ENCODE results near the gene FGFR2. TPM values are rescaled to one million over a fixed set of nuclear protein-coding genes. Genes with fewer than 3 reads are reported as not detected.

FGFR2 gene
- total and polyA plus RNA-seq, 2 donors (not counting 3 experiments of a cell fraction or from before 2014, with no cell fraction given) = 0.06 TPM; not detected in 1

- Histone ChIP-seq H3K9ac (replicated peaks; ENCODE audit: extremely low read depth, insufficient read depth, low read length) (no peak overlapping the region), H3K9me1 (replicated peaks; ENCODE audit: control insufficient read depth, extremely low read depth, insufficient read depth, low read length) (no peaks in the 10 kb centered on the region), H3K4me2 (ENCODE audit: insufficient read depth, low read length) (no peak overlapping the region), H3K4me3 (replicated peaks in 1 of 3; ENCODE audit: insufficient read depth in 1 of 3, low read depth in 1 of 3, low read length in 3 of 3) (no peak overlapping the region), H4K20me1 (replicated peaks; ENCODE audit: control insufficient read depth, extremely low read depth, insufficient read depth, low read length) (no peaks in the 10 kb centered on the region), H3K9me3 (replicated peaks; ENCODE audit: control insufficient read depth, insufficient read depth, low read length) (no peaks in the 10 kb centered on the region), H3K4me1 (ENCODE audit: control insufficient read depth, extremely low read depth, insufficient read depth, low read length) (no peaks in the 10 kb centered on the region), H3K27ac (ENCODE audit: insufficient read depth, low read depth, low read length) (no peak overlapping the region), H3K36me3 (ENCODE audit: control insufficient read depth in 2 of 2, extremely low read depth in 1 of 2, insufficient read depth in 2 of 2, low read length in 2 of 2) (no peaks in the 10 kb centered on the region), H3K27me3 (ENCODE audit: control insufficient read depth in 2 of 2, insufficient read depth in 2 of 2, low read length in 2 of 2) (no peaks in the 10 kb centered on the region), H3K79me2 (ENCODE audit: control insufficient read depth, insufficient read depth, low read length) (no peaks in the 10 kb centered on the region), H2AFZ (ENCODE audit: low read depth, low read length) (no peak overlapping the region)
- intact Hi-C loops (cut with micrococcal nuclease) (no loop called here), dilution Hi-C loops (cut with MboI; ENCODE audit: extremely low pct_ligation_motif_present, low sequenced_read_pairs) (no loop called here)
- DNase-seq (ENCODE audit: low read depth, low spot score) (no peak), FAIRE-seq (no peak)
- CTCF ChIA-PET = no interaction called here
- POLR2A ChIA-PET = no interaction called here
- no peak for TF ChIP-seq CTCF (IDR thresholded peaks at IDR 0.05; ENCODE audit: extremely low read depth in 1 of 2, insufficient read depth in 1 of 2, low read depth in 1 of 2, low read length in 2 of 2)
- TF ChIP-seq JUN (IDR thresholded peaks at IDR 0.05; ENCODE audit: borderline replicate concordance, insufficient read depth, insufficient read length, low read depth) = no peak
- no TSS peak for BruUV-seq (replicated peaks)
Measured at GRCh38 chr10:121442086-121442935, 155.9 kb downstream of the FGFR2 start.

DNA sequence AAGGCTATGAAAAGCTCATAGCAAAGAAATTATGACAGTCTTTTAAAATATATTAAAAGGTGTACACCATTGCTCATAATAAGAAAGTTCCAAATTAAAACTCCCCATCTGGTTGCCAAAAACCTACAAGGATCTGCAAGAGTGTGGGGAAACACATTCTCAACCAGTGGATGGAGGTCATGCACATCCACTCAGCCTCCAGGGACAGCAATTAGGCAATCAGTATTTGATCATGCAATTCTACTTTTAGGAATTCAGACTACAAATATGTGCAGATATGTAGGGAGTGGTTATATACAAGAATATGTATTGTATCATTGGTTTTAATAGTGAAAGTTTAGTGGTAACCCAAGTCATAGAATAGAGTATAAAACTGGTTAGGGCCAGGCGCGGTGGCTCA is 157.8 kb downstream of the FGFR2 start:
- FAIRE-seq (no peak), DNase-seq (ENCODE audit: low read depth, low spot score) (no peak)
- H3K9me3 ChIP-seq (replicated peaks; ENCODE audit: control insufficient read depth, insufficient read depth, low read length) = no peaks in the 10 kb centered on the region
- H3K4me1 ChIP-seq (ENCODE audit: control insufficient read depth, extremely low read depth, insufficient read depth, low read length) = no peaks in the 10 kb centered on the region
- H3K27me3 ChIP-seq (ENCODE audit: control insufficient read depth in 2 of 2, insufficient read depth in 2 of 2, low read length in 2 of 2) = no peaks in the 10 kb centered on the region
- H3K9me1 ChIP-seq (replicated peaks; ENCODE audit: control insufficient read depth, extremely low read depth, insufficient read depth, low read length) = no peaks in the 10 kb centered on the region
- no peak overlapping the region for H3K4me2 ChIP-seq (ENCODE audit: insufficient read depth, low read length)
- intact Hi-C loops (cut with micrococcal nuclease) (no loop called here), dilution Hi-C loops (cut with MboI; ENCODE audit: extremely low pct_ligation_motif_present, low sequenced_read_pairs) (no loop called here)
- ChIA-PET POLR2A (no interaction called here), CTCF (no interaction called here)
- no peaks in the 10 kb centered on the region for H3K79me2 ChIP-seq (ENCODE audit: control insufficient read depth, insufficient read depth, low read length)
- TF ChIP-seq MYC (IDR thresholded peaks at IDR 0.05; ENCODE audit: low read depth, low read length) = no peak
- TF ChIP-seq GATA2 (IDR thresholded peaks at IDR 0.05; ENCODE audit: insufficient read depth, insufficient read length, low read depth, low read length) = no peak
- TF ChIP-seq EZH2 (IDR thresholded peaks at IDR 0.05; ENCODE audit: borderline replicate concordance, low read depth, low read length, severe bottlenecking) = no peak
- no peak for TF ChIP-seq JUN (IDR thresholded peaks at IDR 0.05; ENCODE audit: borderline replicate concordance, insufficient read depth, insufficient read length, low read depth)
- TF ChIP-seq POLR2A (IDR thresholded peaks at IDR 0.05; ENCODE audit: low read depth, low read length) = no peak
- no peak for TF ChIP-seq MAX (IDR thresholded peaks at IDR 0.05; ENCODE audit: insufficient read depth, insufficient read length)
- no peak for TF ChIP-seq FOS (IDR thresholded peaks at IDR 0.05; ENCODE audit: borderline replicate concordance, insufficient read depth, low read length)
- no peak for TF ChIP-seq CTCF (IDR thresholded peaks at IDR 0.05; ENCODE audit: extremely low read depth in 1 of 2, insufficient read depth in 1 of 2, low read depth in 1 of 2, low read length in 2 of 2)
- TF ChIP-seq POLR2AphosphoS5 (IDR thresholded peaks at IDR 0.05; ENCODE audit: insufficient read depth, low read depth, low read length) = no peak
- no peak overlapping the region for H2AFZ ChIP-seq (ENCODE audit: low read depth, low read length)
- no peaks in the 10 kb centered on the region for H4K20me1 ChIP-seq (replicated peaks; ENCODE audit: control insufficient read depth, extremely low read depth, insufficient read depth, low read length)
- no peak overlapping the region for H3K27ac ChIP-seq (ENCODE audit: insufficient read depth, low read depth, low read length)
- H3K36me3 ChIP-seq (ENCODE audit: control insufficient read depth in 2 of 2, extremely low read depth in 1 of 2, insufficient read depth in 2 of 2, low read length in 2 of 2) = no peaks in the 10 kb centered on the region
- H3K4me3 ChIP-seq (replicated peaks in 1 of 3; ENCODE audit: insufficient read depth in 1 of 3, low read depth in 1 of 3, low read length in 3 of 3) = no peak overlapping the region
- no peak overlapping the region for H3K9ac ChIP-seq (replicated peaks; ENCODE audit: extremely low read depth, insufficient read depth, low read length)
- no TSS peak for BruUV-seq (replicated peaks)
